K562 (cell line): ENCODE measurements around the gene REXO2. TPM values are rescaled to one million over a fixed set of nuclear protein-coding genes. Genes with fewer than 3 reads are reported as not detected.
A peak's percentile ranks its signal among the peaks of the same experiment; 100 is the strongest.

ENCODE experiments used
- BHLHE40 ChIP-seq: IDR thresholded peaks from 2 replicates; pipeline ENCODE4 v1.6.1; 2011; ENCODE audit warnings: low read length, improper control_type of control experiment
- CEBPG ChIP-seq, 3 experiments: fragments of 200-800 bp in 1 of 3; sonication (Bioruptor generic) in 1 of 3; sonication (generic) in 1 of 3; formaldehyde crosslinking in 1 of 3; IDR thresholded peaks in 2 of 3; conservative IDR thresholded peaks in 1 of 3; 2 replicates each; pipeline versions ENCODE4 v1.6.1 to v1.8.0; 2016 to 2022; ENCODE audit warnings: missing compliant biosample characterization in 2 of 3, missing genetic modification characterization in 2 of 3, mild to moderate bottlenecking in 1 of 3, missing genetic modification reagents in 1 of 3
- MGA ChIP-seq: fragments of 450-650 bp; IDR thresholded peaks from 2 replicates; pipeline ENCODE4 v1.6.1; 2016; ENCODE audit warnings: mild to moderate bottlenecking, moderate library complexity
- POLR2H ChIP-seq: IDR thresholded peaks from 2 replicates; pipeline ENCODE4 v1.6.1; 2016; ENCODE audit warnings: missing genetic modification characterization, low read depth, mild to moderate bottlenecking, control low read depth, missing compliant biosample characterization, moderate library complexity
- PRDM10 ChIP-seq: fragments of 450-650 bp; IDR thresholded peaks from 2 replicates; pipeline ENCODE4 v1.6.1; 2018; ENCODE audit not compliant: partially characterized antibody
- ZBTB17 ChIP-seq: fragments of 450-650 bp; formaldehyde crosslinking; IDR thresholded peaks from 2 replicates; pipeline ENCODE4 v1.4.0; 2020; ENCODE audit warnings: mild to moderate bottlenecking
- ZZZ3 ChIP-seq: fragments of 450-650 bp; IDR thresholded peaks from 2 replicates; pipeline ENCODE4 v1.6.1; 2016; ENCODE audit warnings: antibody characterized with exemption, mild to moderate bottlenecking, moderate library complexity
- polyA plus RNA-seq, 8 experiments: library from polyadenylated mRNA; depleted of rRNA in 4 of 8; stranded (reverse) in 5 of 8; unstranded in 3 of 8; fragments of >200 nt; fragmentation: Nextera tagmentation in 2 of 8; fragmentation: Illumina TruSeq in 1 of 8; extraction: Ambion mirVana in 2 of 8; extraction: Trizol in 1 of 8; gene quantifications; 2 replicates each; pipeline versions ENCODE4 v1.2.1 to v1.2.3, GENCODE V29; 2011 to 2014; ENCODE audit warnings: inconsistent platforms in 1 of 8, missing spikeins in 1 of 8
- total RNA-seq, 7 experiments: library from RNA; depleted of rRNA in 6 of 7; stranded (reverse); fragments of >200 nt in 6 of 7; fragmentation: Illumina TruSeq in 2 of 7; extraction: Trizol in 2 of 7; gene quantifications; 2 replicates each; pipeline versions ENCODE4 v1.2.1 to v1.2.3, GENCODE V29; 2011 to 2021; ENCODE audit warnings: low replicate concordance in 1 of 7

REXO2 gene
- total and polyA plus RNA-seq, 9 of the 15 experiments (the other 6 are each of a cell fraction or from before 2014, with no cell fraction given): 143 to 370 (median 193) TPM

GRCh38 chr11:114399490-114400215 is 39.6 kb upstream of the REXO2 start (continued):
- TF ChIP-seq PRDM10: peak; percentile 74
- no peak for TF ChIP-seq POLR2H (tag)
- peak; percentile 93 for TF ChIP-seq MGA
- 0 out of 2 replicates have a peak, but pooled peaks have one; percentile 22 for TF ChIP-seq ZZZ3
- no peak; the same call in 1 of the 2 replicates for TF ChIP-seq CEBPG (CRISPR knock-in tag; IDR thresholded peaks at IDR 0.05)
- TF ChIP-seq CEBPG (tag; conservative IDR thresholded peaks at IDR 0.05 in 1 of 2, IDR thresholded peaks at IDR 0.05 in 1 of 2): peak in 1 of 2 experiments; percentile 70; a peak in 2 of 4 replicates
- 0 out of 2 replicates have a peak, but pooled peaks have one; percentile 38 for TF ChIP-seq BHLHE40
- TF ChIP-seq ZBTB17 (CRISPR knock-in tag): no peak
